ENCODE measurements around the gene ITGB8. TPM values are rescaled to one million over a fixed set of nuclear protein-coding genes. Genes with fewer than 3 reads are reported as not detected.

ITGB8 gene
- 20.8 and 24.2 TPM in 2 replicates for total RNA-seq

GRCh38 chr7:20330239-20330927 lies at the start of gene ITGB8:
Gene ITGB8 (plus strand): TSS chr7:20330900. CDS start chr7:20331807, 907 bp downstream.

Other genes starting within 250 kb of the ITGB8 start
- 16.3 and 16.7 TPM in 2 replicates for gene MACC1, start 113.5 kb upstream of the ITGB8 start, total RNA-seq